GM18858 (cell line): ENCODE results near the gene SOX4.

Experiments used
- ATAC-seq: cut with Tn5 transposase; IDR thresholded peaks from one replicate; pipeline ENCODE4 v1.9.1; 2021; ENCODE audit not compliant: unreplicated experiment

SOX4 gene

GRCh38 chr6:21593927-21594415, 420 bp downstream of the SOX4 start:
- ATAC-seq = no peak

- ATAC-seq = no peak
Measured at GRCh38 chr6:21594416-21595281, 1.1 kb downstream of the SOX4 start.

- ATAC-seq = no peak
Measured at GRCh38 chr6:21595285-21596144, 2.0 kb downstream of the SOX4 start.

- no peak for ATAC-seq
Measured at GRCh38 chr6:21596145-21596948, 2.8 kb downstream of the SOX4 start.

- ATAC-seq = no peak
Measured at GRCh38 chr6:21596949-21597682, 3.6 kb downstream of the SOX4 start.

GRCh38 chr6:21597801-21598673, 4.5 kb downstream of the SOX4 start:
- no peak for ATAC-seq

- ATAC-seq = no peak
Measured at GRCh38 chr6:21598674-21599023, 5.1 kb downstream of the SOX4 start.

GRCh38 chr6:21599051-21599696, 5.6 kb downstream of the SOX4 start:
- no peak for ATAC-seq

- ATAC-seq = no peak
Measured at GRCh38 chr6:21601339-21601923, 7.9 kb downstream of the SOX4 start.

GRCh38 chr6:21601932-21602390, 8.4 kb downstream of the SOX4 start:
- no peak for ATAC-seq

- ATAC-seq = no peak
Measured at GRCh38 chr6:21603082-21603952, 9.8 kb downstream of the SOX4 start.

- no peak for ATAC-seq
Measured at GRCh38 chr6:21604081-21604480, 10.5 kb downstream of the SOX4 start.

GRCh38 chr6:21605166-21605565, 11.6 kb downstream of the SOX4 start:
- no peak for ATAC-seq

- no peak for ATAC-seq
Measured at GRCh38 chr6:21608601-21609000, 15.1 kb downstream of the SOX4 start.

- ATAC-seq = no peak
Measured at GRCh38 chr6:21609881-21610329, 16.4 kb downstream of the SOX4 start.

- ATAC-seq = peak; percentile 95
Measured at GRCh38 chr6:21610341-21610740, 16.8 kb downstream of the SOX4 start.

GRCh38 chr6:21611485-21611884, 17.9 kb downstream of the SOX4 start:
- no peak for ATAC-seq
